Left ventricle myocardium superior (tissue), 1 donor: ENCODE results near the gene FGF14. TPM values are rescaled to one million over a fixed set of nuclear protein-coding genes. Genes with fewer than 3 reads are reported as not detected.

Experiments
- ATAC-seq: fragments of 200-7000 bp; cut with Tn5 transposase; one replicate; pipeline ENCODE4 v1.9.1; 2020; ENCODE audit warnings: mild to moderate bottlenecking, moderate library complexity
- DNase-seq: peaks from one replicate; pipeline ENCODE4 v3.0.0-alpha.2; 2020
- intact Hi-C: fragments of 100-400 bp; cut with micrococcal nuclease; formaldehyde crosslinking; loops from one replicate; pipeline ENCODE4 v1.11.0; 2022
- total RNA-seq: library from RNA; stranded (reverse); fragmentation: NEBNext Ultra II Directional; extraction: Animal tissue kit (Norgen Biotek cat#: 25700); gene quantifications from one replicate; pipeline ENCODE4 v1.2.1, GENCODE V29; 2021
- donor health status: DM: no; HTN: yes; CAD: no; lungs with severe emphysema.

FGF14 gene
- total RNA-seq, 1 donor from 2014 or later, result 3.3 TPM

GRCh38 chr13:101746513-101746912 lies 655.3 kb downstream of the FGF14 start:
- ATAC-seq, result no peak
- intact Hi-C loops, result no loop called here
- no peak for DNase-seq

DNA sequence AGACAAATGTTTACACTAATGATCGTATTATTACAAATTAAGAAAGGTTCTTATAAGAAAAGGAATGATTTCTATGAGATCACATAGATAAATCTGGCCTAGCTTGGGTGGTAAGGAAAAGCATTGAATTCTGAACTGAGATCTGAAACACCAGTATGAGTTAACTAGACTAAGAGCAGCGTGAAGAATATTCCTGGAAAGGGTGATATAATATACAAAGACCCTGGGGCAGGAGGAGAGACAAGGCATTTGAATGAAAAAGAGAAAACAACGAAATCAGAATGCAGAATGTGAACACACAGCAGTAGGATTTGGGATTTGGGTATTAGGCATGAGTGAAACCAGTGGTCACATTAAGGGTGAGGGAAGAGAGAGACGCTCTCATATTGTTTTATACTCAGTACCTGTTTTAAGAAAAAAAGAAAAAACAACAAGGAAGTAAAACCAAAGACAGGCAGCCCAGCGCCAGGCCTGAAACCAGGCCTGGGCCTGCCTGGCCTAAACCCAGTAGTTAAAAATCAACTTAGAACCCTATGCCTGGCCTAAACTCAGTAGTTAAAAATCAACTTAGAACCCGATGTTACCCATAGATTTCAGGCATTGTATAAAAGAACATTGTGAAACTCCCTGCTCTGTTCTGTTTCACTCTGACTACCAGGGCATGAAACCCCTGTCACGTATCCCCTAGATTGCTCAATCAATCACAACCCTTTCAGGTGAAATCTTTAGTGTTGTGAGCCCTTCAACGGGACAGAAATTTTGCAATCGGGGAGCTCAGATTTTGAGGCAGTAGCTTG lies 662.3 kb downstream of the FGF14 start:
- intact Hi-C loops, result no loop called here
- ATAC-seq, result no peak
- DNase-seq, result no peak

GRCh38 chr13:101738336-101738735 lies 663.5 kb downstream of the FGF14 start:
- intact Hi-C loops, result no loop called here
- no peak for ATAC-seq
- no peak for DNase-seq

- intact Hi-C loops, result no loop called here
- no peak for ATAC-seq
- no peak for DNase-seq
These were observed 665.3 kb downstream of the FGF14 start for GRCh38 chr13:101736566-101736965.

DNA sequence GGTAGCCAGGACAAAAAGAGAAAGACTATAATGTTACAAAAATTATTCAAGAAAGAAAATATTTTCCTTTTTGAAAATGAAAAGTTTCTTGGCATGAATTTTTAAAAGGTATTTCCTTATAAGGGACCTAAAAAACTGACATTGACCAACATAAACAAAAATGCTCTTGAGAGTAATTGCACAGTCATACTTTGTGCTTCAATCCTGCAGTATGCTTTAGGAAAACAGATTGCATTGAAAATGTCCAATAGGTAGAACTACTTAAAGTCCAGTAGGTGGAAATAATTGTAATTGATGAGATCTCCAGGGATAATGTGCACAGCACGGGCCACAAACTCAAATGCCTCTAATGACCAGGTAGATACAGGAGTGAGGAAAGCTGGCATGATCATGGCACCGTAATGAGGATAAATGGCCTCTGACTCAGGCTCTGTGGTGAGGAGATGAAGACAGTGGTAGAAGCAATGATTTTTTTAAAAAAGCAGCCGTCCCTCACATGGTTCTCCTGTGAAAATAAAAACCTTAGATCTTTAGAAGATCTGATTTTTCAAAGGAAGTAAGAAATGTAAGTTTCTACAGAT lies 671.3 kb downstream of the FGF14 start:
- ATAC-seq, result no peak
- no peak for DNase-seq
- intact Hi-C loops, result no loop called here

DNA sequence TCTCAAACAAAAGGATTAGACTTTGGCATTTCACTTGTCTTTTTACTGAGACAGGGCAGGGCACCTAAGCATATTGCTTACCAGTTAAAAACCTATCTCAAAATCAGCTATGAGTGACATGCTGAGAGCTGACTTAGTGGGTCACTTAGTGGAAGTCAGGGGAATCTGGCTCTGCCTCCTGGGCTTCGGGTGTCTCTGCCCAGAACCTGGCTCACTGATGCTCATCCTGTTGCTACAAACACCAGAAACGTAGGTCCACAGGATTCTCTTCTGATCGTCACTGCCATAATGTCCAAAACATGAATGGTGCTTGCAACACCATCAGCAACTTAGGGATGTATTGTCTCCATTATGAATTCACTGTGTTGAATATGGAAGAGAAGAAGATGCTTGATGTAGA lies 673.2 kb downstream of the FGF14 start:
- ATAC-seq (no peak), DNase-seq (no peak)
- intact Hi-C loops, result no loop called here

DNA sequence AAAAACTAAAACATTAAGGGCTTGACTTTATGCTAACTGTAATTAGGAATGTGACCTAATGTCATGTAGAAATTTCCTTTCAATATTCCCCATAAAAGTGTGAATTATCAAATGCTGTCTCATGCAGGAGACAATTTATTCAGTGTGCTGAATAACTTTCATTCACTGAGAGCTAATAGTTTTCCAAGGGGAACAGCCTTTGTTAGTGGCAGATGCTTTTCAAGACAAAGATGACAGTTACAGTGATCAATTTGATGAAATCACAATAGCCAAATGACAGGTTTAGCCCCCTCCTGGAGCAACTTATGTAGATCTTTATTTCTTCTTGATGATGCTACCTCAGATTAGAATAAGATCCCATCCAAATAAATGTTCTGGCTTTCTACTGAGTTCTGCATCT lies 673.8 kb downstream of the FGF14 start:
- ATAC-seq (no peak), DNase-seq (no peak)
- intact Hi-C loops, result no loop called here

DNA sequence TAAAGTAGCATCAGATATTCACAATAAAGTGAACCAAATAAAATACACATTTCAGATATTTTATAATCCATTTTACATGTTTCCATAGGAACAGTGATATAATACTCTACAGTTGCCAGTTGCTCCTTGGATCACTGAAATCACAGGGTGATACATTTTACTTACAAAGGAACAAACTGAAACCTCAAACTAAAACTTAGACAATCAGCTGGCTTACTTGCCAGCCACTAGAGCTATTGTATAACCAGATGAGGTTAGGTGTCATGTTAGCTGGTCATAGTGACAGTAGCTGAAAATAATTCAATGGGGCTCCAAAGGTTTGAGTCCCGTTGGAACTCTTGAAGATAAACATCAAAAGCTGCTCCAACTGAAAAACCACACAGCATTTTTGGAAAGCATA lies 674.7 kb downstream of the FGF14 start:
- no peak for ATAC-seq
- DNase-seq, result no peak
- intact Hi-C loops, result no loop called here

DNA sequence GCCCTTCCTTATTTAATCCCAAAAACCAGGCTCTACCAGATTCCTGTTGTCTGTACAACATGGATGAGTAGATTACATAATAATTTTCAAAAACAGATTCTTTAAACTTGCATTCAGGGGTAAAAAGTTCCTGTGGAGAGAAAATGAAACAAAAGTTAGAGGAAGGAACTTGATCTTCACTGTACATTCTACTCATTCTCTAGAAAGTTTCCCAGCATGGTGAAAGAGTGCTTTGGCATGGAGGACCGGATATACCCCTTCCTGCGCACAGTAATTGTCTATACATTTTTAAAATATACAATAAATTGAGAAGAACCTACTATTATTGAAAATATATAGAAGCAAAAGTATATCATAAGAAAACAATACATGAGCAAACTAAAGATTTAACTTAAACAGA lies 675.2 kb downstream of the FGF14 start:
- ATAC-seq (no peak), DNase-seq (no peak)
- intact Hi-C loops, result no loop called here

GRCh38 chr13:101718496-101718895 lies 683.4 kb downstream of the FGF14 start:
- ATAC-seq (no peak), DNase-seq (no peak)
- intact Hi-C loops, result no loop called here

- intact Hi-C loops, result no loop called here
- no peak for ATAC-seq
- no peak for DNase-seq
These were observed 684.5 kb downstream of the FGF14 start for GRCh38 chr13:101717353-101717752.

GRCh38 chr13:101714195-101714594 lies 687.7 kb downstream of the FGF14 start:
- ATAC-seq (no peak), DNase-seq (no peak)
- intact Hi-C loops, result no loop called here

DNA sequence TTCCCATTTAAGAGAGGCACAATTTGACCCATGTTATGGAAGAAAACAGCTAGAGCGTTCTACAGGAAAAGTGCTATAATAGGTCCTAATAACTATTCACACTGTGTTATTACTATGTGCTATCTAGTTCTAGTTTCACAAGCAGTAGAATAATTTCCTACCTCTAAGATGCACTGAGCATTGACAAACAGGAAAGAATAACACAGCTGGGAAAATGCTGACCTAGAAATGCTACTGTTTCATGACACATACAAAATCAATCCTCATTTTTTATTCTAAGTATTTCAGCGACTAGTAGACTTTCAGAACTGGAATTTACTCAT lies 689.9 kb downstream of the FGF14 start:
- ATAC-seq (peak; percentile 74), DNase-seq (no peak)
- intact Hi-C loops, result no loop called here

DNA sequence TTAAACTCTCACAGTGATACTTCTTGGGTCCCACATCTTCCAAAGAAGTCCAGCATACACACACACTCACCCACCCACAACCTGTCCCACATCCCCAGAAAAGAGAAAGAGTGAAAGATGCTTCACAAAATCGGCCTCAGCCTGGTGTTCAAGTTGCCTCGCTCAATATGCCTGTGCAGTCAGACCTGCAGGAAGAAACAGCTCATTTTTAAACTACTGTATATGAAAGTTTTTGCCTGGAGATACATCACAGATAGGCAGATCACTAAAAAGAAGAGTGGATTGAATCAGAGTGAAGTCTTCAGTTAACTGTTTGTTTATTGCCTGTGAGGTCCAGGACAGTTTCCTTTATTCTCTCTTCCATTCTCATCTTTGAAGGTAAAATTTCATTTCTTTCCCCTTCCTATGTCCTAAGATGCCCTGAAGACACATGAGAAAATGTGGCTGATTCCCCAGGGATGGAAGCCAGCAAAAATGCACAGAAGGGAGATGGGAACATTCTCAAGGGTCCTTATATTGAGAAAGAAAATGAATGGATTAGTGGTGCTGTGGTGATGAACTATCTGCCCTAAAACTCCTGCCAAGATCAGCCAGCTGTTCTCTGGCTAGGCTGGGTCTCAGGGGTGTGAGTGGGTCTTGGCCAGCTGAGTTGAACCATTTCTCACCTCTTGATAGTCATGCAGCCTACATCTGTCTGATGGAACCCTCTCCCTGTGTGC lies 690.4 kb downstream of the FGF14 start:
- ATAC-seq, result peak; percentile 88
- DNase-seq, result no peak
- intact Hi-C loops, result no loop called here

GRCh38 chr13:101709952-101710351 lies 691.9 kb downstream of the FGF14 start:
- intact Hi-C loops, result no loop called here
- DNase-seq (no peak), ATAC-seq (no peak)

- intact Hi-C loops, result no loop called here
- ATAC-seq, result no peak
- DNase-seq, result no peak
These were observed 693.7 kb downstream of the FGF14 start for GRCh38 chr13:101708115-101708514.

- DNase-seq, result no peak
- ATAC-seq, result no peak
- intact Hi-C loops, result no loop called here
These were observed 694.2 kb downstream of the FGF14 start for GRCh38 chr13:101707659-101708058.

- DNase-seq (no peak), ATAC-seq (no peak)
- intact Hi-C loops, result no loop called here
These were observed 695.2 kb downstream of the FGF14 start for GRCh38 chr13:101706651-101707050.

GRCh38 chr13:101703838-101704237 lies 698.0 kb downstream of the FGF14 start:
- DNase-seq, result no peak
- ATAC-seq, result no peak
- intact Hi-C loops, result no loop called here

GRCh38 chr13:101703081-101703480 lies 698.8 kb downstream of the FGF14 start:
- no peak for ATAC-seq
- intact Hi-C loops, result no loop called here
- no peak for DNase-seq

DNA sequence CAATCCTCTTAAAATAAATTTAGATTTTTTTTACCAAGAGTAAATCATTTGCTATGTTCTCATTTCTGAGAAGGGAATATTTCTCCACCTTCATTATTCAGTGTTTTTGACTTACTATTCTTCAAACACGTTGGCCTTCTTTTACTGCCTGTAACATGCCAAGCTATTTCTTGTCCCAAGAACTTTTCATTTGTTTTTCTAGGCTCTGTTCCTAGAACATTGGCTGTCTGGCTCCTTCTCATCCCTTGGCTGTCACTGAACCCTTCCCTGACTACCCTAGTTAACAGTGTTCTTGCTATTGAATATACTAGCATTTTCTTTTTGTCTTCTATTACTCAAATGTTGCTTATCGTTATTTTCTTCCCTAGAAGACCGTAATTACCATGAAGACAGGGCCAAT lies 701.2 kb downstream of the FGF14 start:
- no peak for DNase-seq
- intact Hi-C loops, result no loop called here
- peak; percentile 92 for ATAC-seq
